Keratinocyte (primary cell): ENCODE results near the gene MUC6. TPM values are rescaled to one million over a fixed set of nuclear protein-coding genes. Genes with fewer than 3 reads are reported as not detected.

Experiments used
- DNase-seq: peaks from one replicate; pipeline ENCODE4 v3.0.0-alpha.2; 2011; ENCODE audit warnings: low read depth, missing footprints, low spot score
- FAIRE-seq: peaks from 2 replicates; lab custom pipeline; 2011; peaks lifted over from hg19 to GRCh38; lab: Jason Lieb, UNC
- H2AFZ ChIP-seq: 2 replicates; pipeline ENCODE4 v1.6.0; 2012; ENCODE audit warnings: low read length, control low read depth, inconsistent platforms; ENCODE audit not compliant: control insufficient read depth
- H3K27ac ChIP-seq: 2 replicates; pipeline ENCODE4 v1.5.1; 2011; ENCODE audit warnings: low read length; ENCODE audit not compliant: control insufficient read depth, insufficient read depth
- H3K27me3 ChIP-seq: 3 replicates; pipeline ENCODE4 v1.6.0; 2011; ENCODE audit warnings: low read length; ENCODE audit not compliant: control insufficient read depth, insufficient read depth; ENCODE audit errors: extremely low read depth
- H3K36me3 ChIP-seq, 2 experiments: 2 replicates in 1 of 2; 3 replicates in 1 of 2; pipeline ENCODE4 v1.5.1; 2011; ENCODE audit warnings: low read length in 2 of 2, mild to moderate bottlenecking in 1 of 2; ENCODE audit not compliant: control insufficient read depth in 2 of 2, insufficient read depth in 2 of 2; ENCODE audit errors: extremely low read depth in 1 of 2
- H3K4me1 ChIP-seq: 3 replicates; pipeline ENCODE4 v1.5.1; 2011; ENCODE audit warnings: low read length; ENCODE audit not compliant: control insufficient read depth, insufficient read depth; ENCODE audit errors: extremely low read depth
- H3K4me2 ChIP-seq: 3 replicates; pipeline ENCODE4 v1.6.0; 2011; ENCODE audit warnings: low read depth, low read length; ENCODE audit not compliant: control insufficient read depth, insufficient read depth; ENCODE audit errors: extremely low read depth
- H3K4me3 ChIP-seq, 3 experiments: fragments of 200-600 bp in 1 of 3; sonication (generic) in 1 of 3; 2 replicates in 2 of 3; 3 replicates in 1 of 3; pipeline ENCODE4 v1.5.1; 2011 to 2016; ENCODE audit warnings: low read length in 3 of 3, mild to moderate bottlenecking in 3 of 3, control low read depth in 2 of 3, inconsistent platforms in 1 of 3, low read depth in 1 of 3, mixed read lengths in 1 of 3, mixed run types in 1 of 3, moderate library complexity in 1 of 3; ENCODE audit not compliant: control insufficient read depth in 2 of 3, insufficient read depth in 2 of 3; ENCODE audit errors: extremely low read depth in 1 of 3
- H3K79me2 ChIP-seq: 2 replicates; pipeline ENCODE4 v1.6.0; 2012; ENCODE audit warnings: low read length; ENCODE audit not compliant: control insufficient read depth, insufficient read depth
- H3K9ac ChIP-seq: 3 replicates; pipeline ENCODE4 v1.6.0; 2011; ENCODE audit warnings: low read length; ENCODE audit not compliant: control insufficient read depth, insufficient read depth; ENCODE audit errors: extremely low read depth
- H3K9me1 ChIP-seq: 3 replicates; pipeline ENCODE4 v1.6.0; 2011; ENCODE audit warnings: low read length; ENCODE audit not compliant: control insufficient read depth, insufficient read depth; ENCODE audit errors: extremely low read depth
- H3K9me3 ChIP-seq: 2 replicates; pipeline ENCODE4 v1.5.1; 2012; ENCODE audit warnings: low read depth, low read length; ENCODE audit not compliant: control insufficient read depth
- H4K20me1 ChIP-seq: 3 replicates; pipeline ENCODE4 v1.6.0; 2011; ENCODE audit warnings: low read length; ENCODE audit not compliant: control insufficient read depth, insufficient read depth; ENCODE audit errors: extremely low read depth
- EZH2 ChIP-seq: IDR thresholded peaks from one replicate; pipeline ENCODE4 v1.6.1; 2012; ENCODE audit warnings: inconsistent platforms, mild to moderate bottlenecking, low read length, moderate library complexity
- dilution Hi-C: fragments of 300-500 bp; cut with MboI; formaldehyde crosslinking; loops from one replicate; pipeline ENCODE4 v1.7.0; 2020; ENCODE audit warnings: low sequenced_read_pairs; ENCODE audit not compliant: extremely low pct_ligation_motif_present
- polyA plus RNA-seq, 5 experiments: library from polyadenylated mRNA; depleted of rRNA in 3 of 5; stranded (reverse) in 3 of 5; stranded (forward) in 1 of 5; unstranded in 1 of 5; fragments of >200 nt; gene quantifications; 1 replicate in 1 of 5; 2 replicates in 3 of 5; 3 replicates in 1 of 5; pipeline versions ENCODE4 v1.2.1 to v1.2.3, GENCODE V29; 2011 to 2012; ENCODE audit warnings: missing spikeins in 2 of 5, low read depth in 1 of 5, low replicate concordance in 1 of 5
- TF ChIP-seq, protein P1 (sequence below), 3 experiments: IDR thresholded peaks in 1 of 3; conservative IDR thresholded peaks in 1 of 3; optimal IDR thresholded peaks in 1 of 3; 2 replicates in 2 of 3; 3 replicates in 1 of 3; pipeline versions ENCODE3 to v1.5.1; 2011; ENCODE audit warnings: low read length in 3 of 3, mild to moderate bottlenecking in 3 of 3, moderate library complexity in 2 of 3, control low read depth in 1 of 3, inconsistent platforms in 1 of 3; ENCODE audit not compliant: insufficient read depth in 2 of 3; ENCODE audit errors: extremely low read depth in 1 of 3

MUC6 gene
- polyA plus RNA-seq, 1 donor (not counting 4 experiments of a cell fraction or from before 2014, with no cell fraction given), result not detected

DNA sequence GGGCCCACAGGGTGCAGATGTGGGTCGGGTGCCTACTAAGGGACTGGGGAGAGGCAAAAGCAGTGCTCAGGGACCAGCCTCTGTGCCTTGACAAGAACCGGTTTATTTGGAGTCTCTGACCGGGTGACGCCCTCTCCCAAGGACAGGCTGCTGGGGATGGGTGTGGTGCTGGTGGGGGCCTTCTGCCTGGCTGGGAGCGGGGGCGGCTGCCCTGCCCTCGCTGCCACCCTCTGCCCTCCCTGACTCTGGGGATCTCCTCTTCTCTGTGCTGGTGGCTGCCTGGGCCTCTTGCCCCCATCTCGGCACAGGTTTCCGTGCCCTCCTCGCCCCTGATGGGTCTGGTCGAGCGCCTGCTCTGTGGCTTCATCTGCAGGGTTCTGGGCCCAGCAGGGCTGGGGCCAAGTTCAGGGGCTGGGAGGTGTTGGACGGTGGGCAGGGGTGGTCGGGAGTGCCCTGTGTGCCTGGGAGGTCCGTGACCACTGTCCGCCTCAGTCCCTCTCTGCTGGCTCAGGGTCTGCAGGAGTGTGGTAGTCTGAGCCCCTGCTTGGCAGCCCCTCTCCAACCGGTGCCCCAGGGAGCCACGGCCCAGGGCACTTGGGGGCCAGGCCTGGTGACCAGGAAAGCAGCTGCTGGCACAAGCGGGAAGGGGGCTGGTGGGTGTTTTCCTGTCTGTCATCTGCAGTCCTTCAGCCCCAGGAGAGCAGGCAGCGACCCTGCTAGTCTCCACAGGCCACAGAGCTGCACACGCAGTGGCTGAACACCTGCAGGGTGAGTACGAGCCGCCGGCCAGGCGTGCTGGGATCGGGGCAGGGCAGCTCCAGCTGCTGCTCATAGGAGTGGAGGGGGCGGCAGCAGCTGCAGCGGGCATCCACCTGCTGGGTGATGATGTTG lies 23.5 kb downstream of the MUC6 start:
- DNase-seq (no peak), FAIRE-seq (no peak)
- Histone ChIP-seq H3K79me2 (peaks cover 5% of the 10 kb centered on the region), H3K27me3 (no peaks in the 10 kb centered on the region), H3K27ac (no peak overlapping the region), H2AFZ (no peak overlapping the region), H3K9me3 (peaks cover 7% of the 10 kb centered on the region), H3K9me1 (no peaks in the 10 kb centered on the region), H3K4me2 (no peak overlapping the region), H3K9ac (no peak overlapping the region), H3K4me3 (no peak overlapping the region), H3K36me3 (peaks cover 18 to 25% of the 10 kb centered on the region in 2 experiments), H3K4me1 (no peaks in the 10 kb centered on the region), H4K20me1 (no peaks in the 10 kb centered on the region)
- TF ChIP-seq, protein P1, sequence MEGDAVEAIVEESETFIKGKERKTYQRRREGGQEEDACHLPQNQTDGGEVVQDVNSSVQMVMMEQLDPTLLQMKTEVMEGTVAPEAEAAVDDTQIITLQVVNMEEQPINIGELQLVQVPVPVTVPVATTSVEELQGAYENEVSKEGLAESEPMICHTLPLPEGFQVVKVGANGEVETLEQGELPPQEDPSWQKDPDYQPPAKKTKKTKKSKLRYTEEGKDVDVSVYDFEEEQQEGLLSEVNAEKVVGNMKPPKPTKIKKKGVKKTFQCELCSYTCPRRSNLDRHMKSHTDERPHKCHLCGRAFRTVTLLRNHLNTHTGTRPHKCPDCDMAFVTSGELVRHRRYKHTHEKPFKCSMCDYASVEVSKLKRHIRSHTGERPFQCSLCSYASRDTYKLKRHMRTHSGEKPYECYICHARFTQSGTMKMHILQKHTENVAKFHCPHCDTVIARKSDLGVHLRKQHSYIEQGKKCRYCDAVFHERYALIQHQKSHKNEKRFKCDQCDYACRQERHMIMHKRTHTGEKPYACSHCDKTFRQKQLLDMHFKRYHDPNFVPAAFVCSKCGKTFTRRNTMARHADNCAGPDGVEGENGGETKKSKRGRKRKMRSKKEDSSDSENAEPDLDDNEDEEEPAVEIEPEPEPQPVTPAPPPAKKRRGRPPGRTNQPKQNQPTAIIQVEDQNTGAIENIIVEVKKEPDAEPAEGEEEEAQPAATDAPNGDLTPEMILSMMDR (optimal IDR thresholded peaks at IDR 0.05 in 1 of 3, IDR thresholded peaks at IDR 0.05 in 1 of 3, conservative IDR thresholded peaks at IDR 0.05 in 1 of 3; ENCODE audit: extremely low read depth in 1 of 3, insufficient read depth in 2 of 3, low read length in 3 of 3), result no peak
- no peak for TF ChIP-seq EZH2
- dilution Hi-C loops, result no loop called here

- H4K20me1 ChIP-seq, result no peaks in the 10 kb centered on the region
- H3K27me3 ChIP-seq, result no peaks in the 10 kb centered on the region
- peaks cover 25% of the 10 kb centered on the region in 2 experiments for H3K36me3 ChIP-seq
- H3K9me1 ChIP-seq, result no peaks in the 10 kb centered on the region
- no peak overlapping the region for H2AFZ ChIP-seq
- H3K9ac ChIP-seq, result no peak overlapping the region
- dilution Hi-C loops, result no loop called here
- H3K79me2 ChIP-seq, result peaks cover 5% of the 10 kb centered on the region
- peaks cover 5% of the 10 kb centered on the region for H3K9me3 ChIP-seq
- H3K4me2 ChIP-seq, result no peak overlapping the region
- H3K4me1 ChIP-seq, result no peaks in the 10 kb centered on the region
- no peak overlapping the region for H3K4me3 ChIP-seq
- DNase-seq (no peak), FAIRE-seq (no peak)
- H3K27ac ChIP-seq, result no peak overlapping the region
- TF ChIP-seq, protein P1 (optimal IDR thresholded peaks at IDR 0.05 in 1 of 3, IDR thresholded peaks at IDR 0.05 in 1 of 3, conservative IDR thresholded peaks at IDR 0.05 in 1 of 3; ENCODE audit: extremely low read depth in 1 of 3, insufficient read depth in 2 of 3, low read length in 3 of 3), result no peak
- no peak for TF ChIP-seq EZH2
Observed at GRCh38 chr11:1012291-1012690, 24.2 kb downstream of the MUC6 start.
